K562 (cell line): ENCODE measurements around the gene EIF4G2. TPM values are rescaled to one million over a fixed set of nuclear protein-coding genes. Genes with fewer than 3 reads are reported as not detected.

Experiments
- ATF7 ChIP-seq: fragments of 450-650 bp; IDR thresholded peaks from 2 replicates; pipeline ENCODE4 v1.7.1; 2014; ENCODE audit warnings: mild to moderate bottlenecking, moderate library complexity
- ELF1 ChIP-seq: fragments of 200-800 bp; sonication (Bioruptor generic); IDR thresholded peaks from 2 replicates; pipeline ENCODE4 v1.6.1; 2016; ENCODE audit warnings: missing genetic modification characterization, missing compliant biosample characterization
- RBBP5 ChIP-seq: fragments of 200-600 bp; sonication (generic); IDR thresholded peaks from 2 replicates; pipeline ENCODE4 v1.6.1; 2012; ENCODE audit warnings: borderline replicate concordance, mild to moderate bottlenecking, low read length, control low read depth, inconsistent platforms; ENCODE audit not compliant: insufficient read depth, poor library complexity, severe bottlenecking
- SETDB1 ChIP-seq: IDR thresholded peaks from one replicate; pipeline ENCODE4 v1.6.1; 2012; ENCODE audit warnings: low read length, control low read depth, inconsistent platforms
- SMAD1 ChIP-seq: fragments of 150-350 bp; IDR thresholded peaks from 2 replicates; pipeline ENCODE4 v1.6.1; 2014; ENCODE audit warnings: low read length, low read depth; ENCODE audit not compliant: partially characterized antibody
- U2AF2 ChIP-seq: fragments of 200-400 bp; formaldehyde crosslinking; optimal IDR thresholded peaks from 2 replicates; pipeline ENCODE3; 2017; ENCODE audit warnings: low read depth, mild to moderate bottlenecking, low read length
- XRCC5 ChIP-seq: fragments of 200-400 bp; formaldehyde crosslinking; IDR thresholded peaks from 2 replicates; pipeline ENCODE4 v1.6.1; 2017; ENCODE audit warnings: low read depth, mild to moderate bottlenecking, low read length
- ZFP1 ChIP-seq: fragments of 450-650 bp; formaldehyde crosslinking; IDR thresholded peaks from 2 replicates; pipeline ENCODE4 v1.4.0; 2020; ENCODE audit warnings: mild to moderate bottlenecking, mixed read lengths
- ZNF124 ChIP-seq: sonication (generic); formaldehyde crosslinking; IDR thresholded peaks from 2 replicates; pipeline ENCODE4 v1.8.1; 2022; ENCODE audit warnings: missing genetic modification reagents
- ZNF197 ChIP-seq: fragments of 200-800 bp; sonication (Bioruptor generic); IDR thresholded peaks from 2 replicates; pipeline ENCODE4 v1.6.1; 2016; ENCODE audit warnings: low read depth, missing genetic modification characterization, missing compliant biosample characterization
- polyA plus RNA-seq, 8 experiments: library from polyadenylated mRNA; depleted of rRNA in 4 of 8; stranded (reverse) in 5 of 8; unstranded in 3 of 8; fragments of >200 nt; fragmentation: Nextera tagmentation in 2 of 8; fragmentation: Illumina TruSeq in 1 of 8; extraction: Ambion mirVana in 2 of 8; extraction: Trizol in 1 of 8; gene quantifications; 2 replicates each; pipeline versions ENCODE4 v1.2.1 to v1.2.3, GENCODE V29; 2011 to 2014; ENCODE audit warnings: inconsistent platforms in 1 of 8, missing spikeins in 1 of 8
- total RNA-seq, 7 experiments: library from RNA; depleted of rRNA in 6 of 7; stranded (reverse); fragments of >200 nt in 6 of 7; fragmentation: Illumina TruSeq in 2 of 7; extraction: Trizol in 2 of 7; gene quantifications; 2 replicates each; pipeline versions ENCODE4 v1.2.1 to v1.2.3, GENCODE V29; 2011 to 2021; ENCODE audit warnings: low replicate concordance in 1 of 7
- TF ChIP-seq, protein P1 (sequence below): fragments of 250-450 bp; sonication (Bioruptor Pico); IDR thresholded peaks from 2 replicates; pipeline ENCODE4 v1.5.1; 2021; ENCODE audit warnings: mild to moderate bottlenecking
- TF ChIP-seq, protein P2 (sequence below), 2 experiments: fragments of 450-650 bp; IDR thresholded peaks; 2 replicates each; pipeline ENCODE4 v1.6.1; 2016
- TF ChIP-seq, protein P3 (sequence below): fragments of 450-650 bp; conservative IDR thresholded peaks from 2 replicates; pipeline ENCODE4 v1.6.1; 2016; ENCODE audit warnings: missing genetic modification characterization, low read depth, mild to moderate bottlenecking, missing compliant biosample characterization, moderate library complexity
- TF ChIP-seq, protein P4 (sequence below): fragments of 200-400 bp; formaldehyde crosslinking; IDR thresholded peaks from 2 replicates; pipeline ENCODE4 v1.6.1; 2017; ENCODE audit warnings: mild to moderate bottlenecking, low read depth, low read length, moderate library complexity
- TF ChIP-seq, protein P5 (sequence below): sonication (generic); formaldehyde crosslinking; IDR thresholded peaks from 2 replicates; pipeline ENCODE4 v1.8.0; 2023; ENCODE audit warnings: missing genetic modification reagents, mild to moderate bottlenecking, borderline replicate concordance

EIF4G2 gene
- total and polyA plus RNA-seq, 9 of the 15 experiments (the other 6 are each of a cell fraction or from before 2014, with no cell fraction given): 206 to 790 (median 646) TPM

DNA sequence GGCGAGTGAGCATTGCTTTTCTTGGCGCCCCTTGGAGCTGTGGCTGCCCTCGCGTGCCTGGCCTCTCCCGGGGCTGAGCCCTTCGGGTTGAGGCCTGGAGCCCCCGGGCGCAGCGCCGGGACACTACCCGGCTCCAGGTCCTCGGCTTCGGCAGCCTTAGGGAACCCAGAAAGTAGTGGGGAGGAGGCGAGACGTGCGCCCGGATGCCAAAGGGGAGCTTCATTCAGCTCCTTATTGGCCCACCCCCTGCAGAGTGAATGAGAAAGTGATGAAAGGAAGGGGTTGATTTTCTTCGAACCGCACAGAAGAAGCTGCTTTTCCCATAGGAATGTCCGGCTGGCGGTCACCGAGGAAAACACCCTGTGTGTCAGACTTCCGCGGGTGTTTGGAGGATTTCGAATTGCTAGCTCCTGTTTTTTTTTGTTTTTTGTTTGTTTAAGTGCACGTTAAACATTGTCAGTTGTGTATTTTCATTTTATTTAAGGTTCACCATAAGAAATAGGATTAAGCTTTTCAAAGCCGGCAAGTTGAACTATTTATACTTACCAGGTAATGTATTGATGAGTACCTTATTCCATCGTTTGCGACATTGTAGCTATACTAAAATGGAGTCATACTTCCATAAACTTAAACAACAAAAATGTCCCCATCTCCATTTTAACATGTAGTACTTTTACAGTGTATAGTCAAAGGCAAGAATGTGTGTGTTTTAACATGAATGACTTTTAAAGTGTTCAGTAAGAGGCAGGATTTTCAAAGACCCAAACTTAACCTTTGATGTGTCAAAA lies 841 bp upstream of the EIF4G2 start (continued):
- TF ChIP-seq, protein P1, sequence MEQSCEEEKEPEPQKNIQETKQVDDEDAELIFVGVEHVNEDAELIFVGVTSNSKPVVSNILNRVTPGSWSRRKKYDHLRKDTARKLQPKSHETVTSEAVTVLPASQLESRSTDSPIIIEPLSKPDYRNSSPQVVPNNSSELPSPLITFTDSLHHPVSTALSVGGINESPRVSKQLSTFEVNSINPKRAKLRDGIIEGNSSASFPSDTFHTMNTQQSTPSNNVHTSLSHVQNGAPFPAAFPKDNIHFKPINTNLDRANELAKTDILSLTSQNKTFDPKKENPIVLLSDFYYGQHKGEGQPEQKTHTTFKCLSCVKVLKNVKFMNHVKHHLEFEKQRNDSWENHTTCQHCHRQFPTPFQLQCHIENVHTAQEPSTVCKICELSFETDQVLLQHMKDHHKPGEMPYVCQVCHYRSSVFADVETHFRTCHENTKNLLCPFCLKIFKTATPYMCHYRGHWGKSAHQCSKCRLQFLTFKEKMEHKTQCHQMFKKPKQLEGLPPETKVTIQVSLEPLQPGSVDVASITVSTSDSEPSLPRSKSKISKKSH (CRISPR knock-in tag): no peak
- TF ChIP-seq ZNF197 (CRISPR knock-in tag): 0 out of 2 replicates have a peak, but pooled peaks have one; percentile 63
- TF ChIP-seq XRCC5: no peak
- TF ChIP-seq ZFP1 (CRISPR knock-in tag): no peak
- TF ChIP-seq, protein P2, sequence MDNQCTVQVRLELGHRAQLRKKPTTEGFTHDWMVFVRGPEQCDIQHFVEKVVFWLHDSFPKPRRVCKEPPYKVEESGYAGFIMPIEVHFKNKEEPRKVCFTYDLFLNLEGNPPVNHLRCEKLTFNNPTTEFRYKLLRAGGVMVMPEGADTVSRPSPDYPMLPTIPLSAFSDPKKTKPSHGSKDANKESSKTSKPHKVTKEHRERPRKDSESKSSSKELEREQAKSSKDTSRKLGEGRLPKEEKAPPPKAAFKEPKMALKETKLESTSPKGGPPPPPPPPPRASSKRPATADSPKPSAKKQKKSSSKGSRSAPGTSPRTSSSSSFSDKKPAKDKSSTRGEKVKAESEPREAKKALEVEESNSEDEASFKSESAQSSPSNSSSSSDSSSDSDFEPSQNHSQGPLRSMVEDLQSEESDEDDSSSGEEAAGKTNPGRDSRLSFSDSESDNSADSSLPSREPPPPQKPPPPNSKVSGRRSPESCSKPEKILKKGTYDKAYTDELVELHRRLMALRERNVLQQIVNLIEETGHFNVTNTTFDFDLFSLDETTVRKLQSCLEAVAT (IDR thresholded peaks at IDR 0.05): peak in 1 of 2 experiments; percentile 49; a peak in 1 of 4 replicates
- TF ChIP-seq SETDB1: no peak
- TF ChIP-seq ELF1 (tag): no peak
- no peak for TF ChIP-seq ATF7
- no peak for TF ChIP-seq U2AF2
- TF ChIP-seq, protein P3, sequence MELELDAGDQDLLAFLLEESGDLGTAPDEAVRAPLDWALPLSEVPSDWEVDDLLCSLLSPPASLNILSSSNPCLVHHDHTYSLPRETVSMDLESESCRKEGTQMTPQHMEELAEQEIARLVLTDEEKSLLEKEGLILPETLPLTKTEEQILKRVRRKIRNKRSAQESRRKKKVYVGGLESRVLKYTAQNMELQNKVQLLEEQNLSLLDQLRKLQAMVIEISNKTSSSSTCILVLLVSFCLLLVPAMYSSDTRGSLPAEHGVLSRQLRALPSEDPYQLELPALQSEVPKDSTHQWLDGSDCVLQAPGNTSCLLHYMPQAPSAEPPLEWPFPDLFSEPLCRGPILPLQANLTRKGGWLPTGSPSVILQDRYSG: no peak; the same call in 1 of the 2 replicates
- TF ChIP-seq SMAD1: no peak
- TF ChIP-seq RBBP5: peak; percentile 84
- TF ChIP-seq, protein P4, sequence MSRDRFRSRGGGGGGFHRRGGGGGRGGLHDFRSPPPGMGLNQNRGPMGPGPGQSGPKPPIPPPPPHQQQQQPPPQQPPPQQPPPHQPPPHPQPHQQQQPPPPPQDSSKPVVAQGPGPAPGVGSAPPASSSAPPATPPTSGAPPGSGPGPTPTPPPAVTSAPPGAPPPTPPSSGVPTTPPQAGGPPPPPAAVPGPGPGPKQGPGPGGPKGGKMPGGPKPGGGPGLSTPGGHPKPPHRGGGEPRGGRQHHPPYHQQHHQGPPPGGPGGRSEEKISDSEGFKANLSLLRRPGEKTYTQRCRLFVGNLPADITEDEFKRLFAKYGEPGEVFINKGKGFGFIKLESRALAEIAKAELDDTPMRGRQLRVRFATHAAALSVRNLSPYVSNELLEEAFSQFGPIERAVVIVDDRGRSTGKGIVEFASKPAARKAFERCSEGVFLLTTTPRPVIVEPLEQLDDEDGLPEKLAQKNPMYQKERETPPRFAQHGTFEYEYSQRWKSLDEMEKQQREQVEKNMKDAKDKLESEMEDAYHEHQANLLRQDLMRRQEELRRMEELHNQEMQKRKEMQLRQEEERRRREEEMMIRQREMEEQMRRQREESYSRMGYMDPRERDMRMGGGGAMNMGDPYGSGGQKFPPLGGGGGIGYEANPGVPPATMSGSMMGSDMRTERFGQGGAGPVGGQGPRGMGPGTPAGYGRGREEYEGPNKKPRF: no peak
- TF ChIP-seq, protein P5, sequence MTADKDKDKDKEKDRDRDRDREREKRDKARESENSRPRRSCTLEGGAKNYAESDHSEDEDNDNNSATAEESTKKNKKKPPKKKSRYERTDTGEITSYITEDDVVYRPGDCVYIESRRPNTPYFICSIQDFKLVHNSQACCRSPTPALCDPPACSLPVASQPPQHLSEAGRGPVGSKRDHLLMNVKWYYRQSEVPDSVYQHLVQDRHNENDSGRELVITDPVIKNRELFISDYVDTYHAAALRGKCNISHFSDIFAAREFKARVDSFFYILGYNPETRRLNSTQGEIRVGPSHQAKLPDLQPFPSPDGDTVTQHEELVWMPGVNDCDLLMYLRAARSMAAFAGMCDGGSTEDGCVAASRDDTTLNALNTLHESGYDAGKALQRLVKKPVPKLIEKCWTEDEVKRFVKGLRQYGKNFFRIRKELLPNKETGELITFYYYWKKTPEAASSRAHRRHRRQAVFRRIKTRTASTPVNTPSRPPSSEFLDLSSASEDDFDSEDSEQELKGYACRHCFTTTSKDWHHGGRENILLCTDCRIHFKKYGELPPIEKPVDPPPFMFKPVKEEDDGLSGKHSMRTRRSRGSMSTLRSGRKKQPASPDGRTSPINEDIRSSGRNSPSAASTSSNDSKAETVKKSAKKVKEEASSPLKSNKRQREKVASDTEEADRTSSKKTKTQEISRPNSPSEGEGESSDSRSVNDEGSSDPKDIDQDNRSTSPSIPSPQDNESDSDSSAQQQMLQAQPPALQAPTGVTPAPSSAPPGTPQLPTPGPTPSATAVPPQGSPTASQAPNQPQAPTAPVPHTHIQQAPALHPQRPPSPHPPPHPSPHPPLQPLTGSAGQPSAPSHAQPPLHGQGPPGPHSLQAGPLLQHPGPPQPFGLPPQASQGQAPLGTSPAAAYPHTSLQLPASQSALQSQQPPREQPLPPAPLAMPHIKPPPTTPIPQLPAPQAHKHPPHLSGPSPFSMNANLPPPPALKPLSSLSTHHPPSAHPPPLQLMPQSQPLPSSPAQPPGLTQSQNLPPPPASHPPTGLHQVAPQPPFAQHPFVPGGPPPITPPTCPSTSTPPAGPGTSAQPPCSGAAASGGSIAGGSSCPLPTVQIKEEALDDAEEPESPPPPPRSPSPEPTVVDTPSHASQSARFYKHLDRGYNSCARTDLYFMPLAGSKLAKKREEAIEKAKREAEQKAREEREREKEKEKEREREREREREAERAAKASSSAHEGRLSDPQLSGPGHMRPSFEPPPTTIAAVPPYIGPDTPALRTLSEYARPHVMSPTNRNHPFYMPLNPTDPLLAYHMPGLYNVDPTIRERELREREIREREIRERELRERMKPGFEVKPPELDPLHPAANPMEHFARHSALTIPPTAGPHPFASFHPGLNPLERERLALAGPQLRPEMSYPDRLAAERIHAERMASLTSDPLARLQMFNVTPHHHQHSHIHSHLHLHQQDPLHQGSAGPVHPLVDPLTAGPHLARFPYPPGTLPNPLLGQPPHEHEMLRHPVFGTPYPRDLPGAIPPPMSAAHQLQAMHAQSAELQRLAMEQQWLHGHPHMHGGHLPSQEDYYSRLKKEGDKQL (CRISPR knock-in tag): no peak
- TF ChIP-seq ZNF124 (CRISPR knock-in tag): no peak
